HG03354 (cell line): ENCODE data around the gene POM121L12.

Experiments used
- ATAC-seq: cut with Tn5 transposase; IDR thresholded peaks from one replicate; pipeline ENCODE4 v1.9.1; 2021; ENCODE audit warnings: mild to moderate bottlenecking; ENCODE audit not compliant: unreplicated experiment, poor library complexity, severe bottlenecking

POM121L12 gene

DNA sequence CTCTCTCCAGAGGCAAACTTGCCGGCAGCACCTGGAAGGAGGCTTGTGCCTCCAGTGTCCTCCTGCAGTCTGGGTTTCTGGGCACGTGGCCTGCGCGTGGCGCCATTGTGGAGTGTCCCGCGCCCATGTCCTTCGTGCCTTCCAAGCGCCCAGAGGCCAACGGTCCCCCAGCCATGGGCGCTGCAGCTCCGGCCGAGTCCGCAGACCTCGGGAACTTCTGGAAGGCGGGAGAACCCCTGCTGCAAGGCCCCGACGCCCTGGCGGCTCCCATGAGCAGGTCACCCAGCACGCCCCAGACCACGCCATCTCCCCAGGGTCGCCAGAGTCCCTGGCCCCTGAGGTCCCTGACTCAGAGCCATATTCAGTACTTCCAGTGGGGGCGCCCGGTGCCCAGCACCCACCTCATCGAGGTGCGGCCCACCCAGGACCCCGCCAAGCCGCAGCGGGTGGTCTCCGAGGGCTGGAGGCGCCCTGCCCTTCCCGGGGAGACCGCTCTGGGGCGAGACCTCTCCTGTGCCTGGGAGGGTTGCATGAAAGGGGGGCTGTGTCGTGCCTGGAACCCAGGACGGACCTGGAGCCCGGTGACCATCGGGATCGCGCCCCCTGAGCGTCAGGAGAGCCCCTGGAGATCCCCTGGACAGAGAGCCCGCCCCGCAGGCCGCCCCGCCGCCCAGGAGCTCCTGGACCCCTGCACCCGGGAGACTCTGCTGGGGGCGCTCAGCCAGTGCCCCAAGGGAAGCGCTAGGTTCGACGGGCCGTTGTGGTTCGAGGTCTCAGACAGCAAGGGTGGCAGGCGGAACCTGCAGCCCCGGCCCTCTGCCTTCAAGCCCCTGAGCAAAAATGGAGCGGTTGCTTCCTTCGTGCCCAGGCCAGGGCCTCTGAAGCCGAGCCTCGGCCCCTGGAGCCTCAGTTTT is at the start of gene POM121L12:
Gene POM121L12 (plus strand): TSS at position 135 of the 914 bp plus-strand sequence. CDS start 39 bp downstream, at position 174.
- ATAC-seq: no peak

DNA sequence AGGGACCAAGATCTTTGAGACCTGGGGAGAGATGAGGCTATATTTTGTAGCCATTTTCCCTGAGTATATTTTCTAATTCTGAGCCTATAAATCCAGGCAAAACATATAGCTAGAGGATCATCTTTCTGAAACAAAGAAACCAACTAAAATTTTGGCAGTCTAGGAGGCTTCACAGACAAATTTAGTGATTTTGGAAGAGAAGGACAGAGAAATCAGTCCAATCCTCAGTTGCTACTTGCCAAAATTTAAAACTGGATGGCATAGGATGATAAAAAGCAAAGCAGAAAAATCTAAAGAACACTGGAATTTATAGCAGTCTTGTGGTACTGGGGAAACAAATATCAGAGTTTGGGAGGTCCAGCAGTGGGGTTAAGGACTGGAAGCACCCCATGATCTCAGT is 43.4 kb upstream of the POM121L12 start:
- ATAC-seq: no peak

DNA sequence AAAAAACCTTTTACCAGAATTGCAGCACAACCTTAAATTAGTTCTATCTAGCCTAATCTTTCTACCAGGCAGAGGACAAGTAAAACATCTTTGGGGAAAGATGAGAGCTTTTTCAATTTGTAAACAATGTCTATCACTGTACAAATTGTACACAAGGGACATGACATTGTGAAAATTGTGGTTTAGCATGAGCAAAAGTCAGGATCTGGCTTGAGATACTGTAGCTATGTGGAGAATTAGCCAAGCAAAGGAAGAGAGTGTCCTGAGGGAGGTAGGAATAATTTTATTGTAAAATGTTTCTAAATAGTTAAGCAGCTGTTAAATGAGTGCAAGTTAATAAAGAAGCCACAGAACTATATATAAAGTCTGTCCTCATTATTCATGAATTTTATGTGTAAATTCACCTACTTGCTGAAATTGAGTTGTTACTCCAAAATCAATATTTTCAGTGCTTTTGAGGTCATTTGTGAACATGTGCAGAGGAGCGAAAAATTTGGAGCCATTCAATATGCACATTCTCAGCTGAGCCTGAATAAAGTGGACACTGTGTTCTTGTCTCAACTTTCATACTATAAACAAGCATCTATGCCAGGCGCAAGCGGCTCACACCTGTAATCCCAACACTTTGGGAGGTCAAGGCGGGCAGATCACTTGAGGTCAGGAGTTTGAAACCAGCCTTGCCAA is 42.8 kb upstream of the POM121L12 start:
- no peak for ATAC-seq

DNA sequence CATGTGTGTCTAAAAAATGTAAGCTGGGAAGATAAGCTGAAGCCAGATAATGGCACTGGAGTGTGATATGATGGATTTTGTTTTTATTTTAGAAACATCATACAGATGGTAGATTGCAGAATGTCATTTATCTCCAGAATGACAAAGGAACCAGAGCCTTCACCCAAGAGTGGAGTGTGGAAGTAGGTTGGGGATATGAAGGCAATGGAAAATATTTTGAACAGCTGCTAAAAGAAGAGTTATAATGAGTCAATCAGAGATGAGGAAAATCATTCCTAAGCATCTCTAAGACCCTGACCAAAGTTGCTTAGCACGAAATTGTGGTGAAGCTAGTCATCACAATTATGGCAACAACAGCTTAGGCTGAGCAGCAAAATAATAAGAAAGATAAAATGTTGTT is 39.8 kb upstream of the POM121L12 start:
- no peak for ATAC-seq

DNA sequence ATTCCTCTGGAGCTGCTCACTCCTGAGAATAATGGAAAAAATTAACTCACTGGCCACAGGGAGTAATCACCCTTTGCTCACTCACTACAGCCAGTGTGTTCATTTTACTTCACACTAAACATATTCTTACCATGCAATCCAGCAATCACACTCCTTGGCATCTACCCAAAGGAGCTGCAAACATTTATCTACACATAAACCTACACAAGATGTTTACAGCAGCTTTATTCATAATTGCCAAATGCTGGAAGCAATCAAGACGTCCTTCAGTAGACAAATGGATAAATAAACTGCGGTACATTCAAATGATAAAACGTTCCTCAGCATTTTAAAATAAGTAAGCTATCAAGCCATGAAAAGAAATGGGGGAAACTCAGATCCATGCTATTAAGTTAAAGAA is 34.2 kb upstream of the POM121L12 start:
- no peak for ATAC-seq

DNA sequence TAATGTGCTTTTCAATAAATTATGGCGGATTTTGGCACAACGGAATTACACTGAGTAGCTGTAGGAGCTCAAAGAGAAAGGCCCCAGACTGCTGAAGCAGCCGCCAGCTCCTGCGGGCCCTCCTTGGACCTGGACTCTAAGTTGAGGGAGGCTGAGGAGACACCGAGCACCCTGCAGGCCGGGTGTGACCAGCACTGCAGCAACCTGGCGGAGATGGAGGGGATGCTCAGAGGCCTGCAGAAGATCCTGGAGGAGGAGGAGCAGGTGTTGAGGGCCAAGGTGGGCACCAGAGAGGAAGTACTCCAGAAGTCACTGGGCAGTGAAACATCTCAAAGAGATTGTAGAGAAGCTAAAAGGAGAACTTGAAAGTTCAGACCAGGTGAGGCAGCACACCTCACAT is 33.0 kb upstream of the POM121L12 start:
- no peak for ATAC-seq

DNA sequence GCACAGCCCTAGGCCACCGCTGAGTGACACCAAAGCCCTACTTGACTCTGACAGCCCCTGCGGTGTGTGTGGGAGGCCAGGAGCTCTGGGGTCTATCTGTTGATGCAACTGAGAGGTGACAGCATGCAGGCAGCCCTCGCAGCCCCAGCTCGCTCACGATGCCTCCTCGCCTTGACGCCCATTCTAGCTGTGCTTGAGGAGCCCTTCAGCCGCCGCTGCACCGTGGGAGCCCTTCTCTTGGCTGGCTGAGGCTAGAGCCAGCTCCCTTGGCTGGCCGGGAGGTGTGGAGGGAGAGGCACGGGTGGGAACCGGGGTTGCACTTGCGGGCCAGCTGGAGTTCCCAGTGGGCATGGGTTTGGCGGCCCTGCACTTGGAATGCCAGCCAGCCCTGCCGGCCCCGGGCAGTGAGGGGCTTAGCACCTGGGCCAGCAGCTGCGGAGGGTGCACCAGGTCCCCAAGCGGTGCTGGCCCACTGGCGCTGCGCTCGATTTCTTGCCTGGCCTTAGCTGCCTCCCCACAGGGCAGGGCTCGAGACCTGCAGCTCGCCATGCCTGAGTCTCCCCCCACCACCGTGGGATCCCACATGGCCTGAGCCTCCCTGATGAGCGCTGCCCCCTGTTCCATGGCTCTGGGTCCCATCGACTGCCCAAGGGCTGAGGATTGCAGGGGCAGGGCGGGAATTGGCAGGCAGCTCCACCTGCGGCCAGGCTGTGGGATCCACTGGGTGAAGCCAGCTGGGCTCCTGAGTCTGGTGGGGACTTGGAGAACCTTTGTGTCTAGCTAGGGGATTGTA is 31.6 kb upstream of the POM121L12 start:
- ATAC-seq: no peak

DNA sequence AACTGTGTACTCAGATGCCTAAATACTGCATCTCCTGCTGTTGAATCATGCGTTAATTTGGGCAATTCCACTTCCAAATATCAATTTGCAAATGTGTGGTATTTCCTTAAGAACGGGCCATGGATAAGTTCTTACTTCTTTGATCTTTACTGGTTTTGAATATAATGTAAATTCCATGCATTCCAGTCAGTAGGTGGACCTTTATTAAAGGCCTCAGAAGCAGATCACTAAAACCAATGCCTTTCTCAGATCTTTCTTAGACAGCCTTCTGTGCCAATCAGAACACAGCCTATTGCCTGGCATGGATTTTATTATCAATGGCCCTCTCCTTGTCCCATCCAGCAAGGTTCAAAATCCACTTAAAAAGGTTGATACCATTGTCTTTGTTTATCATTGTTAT is 21.5 kb upstream of the POM121L12 start:
- no peak for ATAC-seq

DNA sequence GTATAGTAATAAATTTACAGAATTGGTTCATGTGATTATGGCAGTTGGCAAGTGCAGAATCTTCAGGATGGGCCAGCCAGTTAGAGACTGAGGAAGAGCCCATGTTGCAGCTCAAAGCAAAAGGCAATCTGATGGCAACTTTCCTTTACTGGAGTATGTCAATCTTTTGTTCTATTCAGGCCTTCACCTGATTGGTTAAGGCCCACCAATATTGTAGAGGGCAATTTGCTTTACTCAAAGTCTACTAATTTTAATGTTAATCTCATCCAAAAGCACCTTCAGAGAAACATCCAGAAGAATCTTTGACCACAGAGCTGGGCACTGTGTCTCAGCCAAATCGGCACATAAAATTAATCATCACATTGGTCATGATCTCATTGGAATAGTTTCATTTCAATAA is 20.0 kb upstream of the POM121L12 start:
- ATAC-seq: no peak

DNA sequence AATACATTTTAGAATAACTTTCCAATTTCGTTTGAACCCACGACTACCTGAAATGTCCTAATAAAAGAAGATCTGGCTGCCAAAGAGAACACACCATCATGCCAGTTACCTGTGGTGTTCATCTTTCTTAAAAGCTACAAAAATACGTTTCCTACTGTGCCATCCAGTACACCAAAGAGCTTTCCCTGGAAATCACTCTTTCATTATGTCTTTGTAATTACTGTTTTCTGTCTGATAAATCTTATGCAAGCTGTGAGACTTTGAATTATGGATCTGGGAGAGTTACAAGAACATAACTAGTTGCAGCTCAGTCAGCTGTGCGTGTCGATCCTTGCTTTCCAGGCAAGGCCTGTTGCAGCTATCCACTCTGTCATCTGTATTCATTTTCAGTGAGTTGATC is 12.5 kb upstream of the POM121L12 start:
- no peak for ATAC-seq

DNA sequence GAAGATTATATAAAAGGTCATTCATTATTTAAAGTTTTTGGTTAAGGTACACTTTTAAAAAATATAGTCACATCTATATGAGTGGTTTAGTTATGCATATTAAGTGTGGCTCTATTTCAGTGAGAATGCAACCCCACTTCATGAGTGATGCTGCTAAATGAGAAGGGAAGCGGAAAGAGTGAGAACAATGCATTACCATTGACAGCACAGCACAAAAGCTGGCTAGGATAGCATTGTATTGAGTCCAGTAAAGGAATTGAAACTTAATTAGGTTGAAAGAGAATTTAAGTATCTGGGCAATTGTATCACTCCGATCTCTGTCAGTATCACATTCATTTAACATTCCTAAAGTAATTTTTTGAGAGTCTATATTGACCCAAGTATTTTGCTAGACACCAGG is 13.2 kb downstream of the POM121L12 start:
- ATAC-seq: no peak

DNA sequence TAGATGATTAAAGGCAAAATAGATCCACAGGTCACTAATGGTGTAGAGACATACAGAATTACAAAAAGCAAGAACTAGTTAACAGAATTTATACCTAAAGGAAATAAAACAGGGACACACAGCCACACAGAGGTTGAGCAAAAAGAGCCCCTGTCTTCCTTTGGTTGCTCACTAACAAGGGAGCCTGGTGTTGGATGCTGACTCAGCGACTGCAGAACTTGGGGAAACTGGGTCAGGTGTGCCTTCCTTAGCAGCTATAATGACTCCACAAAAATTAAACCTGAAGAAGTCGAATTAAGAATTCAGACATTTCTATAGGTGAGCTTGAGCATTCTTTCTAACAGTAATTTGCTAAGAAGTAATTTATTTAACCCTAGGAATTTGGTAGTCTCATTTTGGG is 15.0 kb downstream of the POM121L12 start:
- no peak for ATAC-seq

DNA sequence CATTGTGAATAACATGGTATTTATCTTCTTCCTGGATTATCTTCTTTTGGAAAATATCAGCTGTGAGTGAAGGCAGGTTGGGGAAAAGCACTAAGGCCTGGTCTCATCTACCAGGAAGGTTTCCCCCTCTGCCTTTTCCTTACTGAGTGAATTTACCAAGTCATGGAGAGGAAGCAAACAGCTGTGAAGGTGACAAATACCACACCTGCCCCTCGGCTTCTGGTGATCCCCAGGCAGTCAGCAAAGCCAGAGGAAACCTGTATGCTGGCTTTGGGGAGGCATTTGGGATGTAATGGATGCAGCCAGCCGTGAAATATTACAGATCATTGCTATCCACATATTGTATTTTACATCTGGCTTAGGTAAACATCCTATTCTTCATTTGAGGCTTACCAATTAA is 24.2 kb downstream of the POM121L12 start:
- no peak for ATAC-seq

DNA sequence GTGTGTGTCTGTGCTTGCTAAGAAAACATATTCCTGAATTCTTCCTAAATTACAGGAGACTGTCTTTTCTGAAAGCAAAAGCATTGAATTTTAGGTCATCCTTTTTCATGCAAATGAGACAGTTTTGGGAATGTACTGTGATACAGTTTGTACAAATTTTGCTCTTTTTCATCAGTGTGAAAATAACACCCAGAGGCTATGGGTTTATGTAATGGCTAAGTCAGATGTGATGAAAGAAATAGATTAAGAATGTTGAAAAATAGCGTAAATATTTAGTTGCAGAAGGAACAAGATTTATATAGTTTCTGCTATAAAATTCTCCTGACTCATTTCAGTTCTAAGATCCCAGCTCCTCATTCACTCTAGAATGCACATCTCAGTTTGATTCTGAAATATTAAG is 24.6 kb downstream of the POM121L12 start:
- no peak for ATAC-seq

DNA sequence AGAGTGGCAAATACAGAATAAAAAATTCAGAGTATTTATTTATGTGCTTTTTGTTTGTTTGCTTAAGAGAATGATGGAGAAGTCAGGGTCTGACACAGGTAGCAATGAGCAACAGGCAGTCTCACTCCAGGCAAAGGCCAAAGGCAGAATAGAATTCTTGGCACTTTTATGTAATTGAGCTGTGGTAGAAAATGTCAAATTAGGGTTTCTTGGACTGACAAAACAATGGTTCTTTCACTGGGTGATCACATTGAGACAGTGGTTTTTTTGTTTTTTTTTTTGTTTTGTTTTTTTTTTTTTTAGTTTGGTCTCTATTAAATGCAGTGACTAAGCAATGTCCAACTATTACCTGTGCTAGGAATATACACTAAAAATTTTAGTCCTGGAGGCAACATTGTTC is 27.4 kb downstream of the POM121L12 start:
- no peak for ATAC-seq

DNA sequence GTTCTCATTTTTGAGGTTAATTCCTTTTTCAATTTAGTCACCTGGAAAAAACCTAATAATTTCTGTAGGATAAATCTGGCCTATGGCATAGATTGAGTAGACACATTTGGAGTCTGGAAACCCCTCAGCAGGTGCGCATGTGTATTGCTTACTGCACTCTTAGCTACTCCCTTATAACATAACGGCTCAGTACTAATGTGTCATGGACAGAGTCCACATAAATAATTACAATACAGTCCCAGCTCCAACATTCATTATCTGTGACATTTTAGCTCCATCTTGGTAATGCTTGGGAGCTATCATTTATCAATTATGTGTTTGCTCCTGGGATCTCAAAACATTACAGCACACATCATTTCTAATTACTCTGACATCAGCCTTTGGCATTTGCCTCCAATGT is 33.2 kb downstream of the POM121L12 start:
- no peak for ATAC-seq

DNA sequence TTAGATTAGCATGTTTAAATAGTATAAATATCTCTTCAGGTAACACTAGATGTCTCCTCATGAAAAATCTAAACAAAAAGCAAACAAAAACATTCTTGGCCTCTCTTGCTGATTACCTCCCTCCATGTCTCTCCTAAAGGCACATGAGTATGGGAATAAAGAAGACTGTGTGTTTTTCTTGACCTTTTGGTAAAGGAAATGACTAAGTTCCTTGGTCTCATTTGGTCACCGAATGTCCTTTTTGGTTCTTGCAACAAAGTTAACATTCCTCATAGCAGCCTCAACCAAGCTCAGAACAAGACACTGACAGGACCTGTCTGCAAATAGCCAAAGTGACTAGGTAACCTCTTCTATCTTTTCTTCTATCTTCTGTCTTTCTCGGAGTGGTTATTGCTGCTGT is 35.5 kb downstream of the POM121L12 start:
- ATAC-seq: no peak
